ENCODE results near the gene HAPLN1.
"Not testable (repeated sequence)": the region's sequence is repeated elsewhere in the genome, so short reads cannot be mapped to it uniquely, and the experiment has no call there.

Gene HAPLN1

GRCh38 chr5:83736169-83736568 lies 15.5 kb upstream of the HAPLN1 start:
- H3K27me3 ChIP-seq (replicated peaks; ENCODE audit: control insufficient read depth, insufficient read depth, low read length); H3K4me3 ChIP-seq (ENCODE audit: low read length); H3K36me3 ChIP-seq (ENCODE audit: control insufficient read depth, insufficient read depth, low read length, severe bottlenecking); H3K4me1 ChIP-seq (ENCODE audit: control insufficient read depth, insufficient read depth, low read length); H3K9ac ChIP-seq (ENCODE audit: low read length); H3K9me3 ChIP-seq (ENCODE audit: control insufficient read depth, low read length); DNase-seq (ENCODE audit: low read depth): not testable (repeated sequence)

DNA sequence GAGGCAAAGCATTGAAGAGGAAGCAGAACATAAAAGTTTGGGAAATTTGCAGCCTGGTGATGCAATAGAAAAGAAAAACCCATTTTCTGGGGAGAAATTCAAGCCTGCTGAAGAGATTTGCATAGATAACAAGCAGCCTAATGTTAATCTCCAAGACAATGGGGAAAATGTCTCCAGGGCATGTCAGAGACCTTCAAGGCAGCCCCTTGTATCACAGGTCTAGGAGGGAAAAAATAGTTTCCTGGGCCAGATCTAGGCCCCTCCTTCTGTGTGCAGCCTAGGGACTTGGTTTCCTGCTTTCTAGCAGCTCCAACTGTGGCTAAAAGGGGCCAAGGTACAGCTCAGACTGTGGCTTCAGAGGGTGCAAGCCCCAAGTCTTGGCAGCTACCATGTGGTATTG lies 14.4 kb upstream of the HAPLN1 start:
- not testable (repeated sequence) for H3K36me3 ChIP-seq (ENCODE audit: control insufficient read depth, insufficient read depth, low read length, severe bottlenecking); H3K9me3 ChIP-seq (ENCODE audit: control insufficient read depth, low read length); H3K27me3 ChIP-seq (replicated peaks; ENCODE audit: control insufficient read depth, insufficient read depth, low read length); H3K4me1 ChIP-seq (ENCODE audit: control insufficient read depth, insufficient read depth, low read length); DNase-seq (ENCODE audit: low read depth); H3K4me3 ChIP-seq (ENCODE audit: low read length); H3K9ac ChIP-seq (ENCODE audit: low read length)

GRCh38 chr5:83731638-83732037 lies 11.0 kb upstream of the HAPLN1 start:
- Histone ChIP-seq H3K36me3 (ENCODE audit: control insufficient read depth, insufficient read depth, low read length, severe bottlenecking) (no peaks in the 10 kb centered on the region), H3K9me3 (ENCODE audit: control insufficient read depth, low read length) (no peaks in the 10 kb centered on the region), H3K9ac (ENCODE audit: low read length) (no peak overlapping the region), H3K4me1 (ENCODE audit: control insufficient read depth, insufficient read depth, low read length) (no peaks in the 10 kb centered on the region), H3K27me3 (replicated peaks; ENCODE audit: control insufficient read depth, insufficient read depth, low read length) (no peaks in the 10 kb centered on the region), H3K4me3 (ENCODE audit: low read length) (no peak overlapping the region)
- DNase-seq (ENCODE audit: low read depth), result no peak

- H3K9ac ChIP-seq (ENCODE audit: low read length), result no peak overlapping the region
- no peaks in the 10 kb centered on the region for H3K4me1 ChIP-seq (ENCODE audit: control insufficient read depth, insufficient read depth, low read length)
- no peaks in the 10 kb centered on the region for H3K36me3 ChIP-seq (ENCODE audit: control insufficient read depth, insufficient read depth, low read length, severe bottlenecking)
- H3K27me3 ChIP-seq (replicated peaks; ENCODE audit: control insufficient read depth, insufficient read depth, low read length), result no peaks in the 10 kb centered on the region
- DNase-seq (ENCODE audit: low read depth), result no peak
- H3K4me3 ChIP-seq (ENCODE audit: low read length), result no peak overlapping the region
- no peaks in the 10 kb centered on the region for H3K9me3 ChIP-seq (ENCODE audit: control insufficient read depth, low read length)
Observed at GRCh38 chr5:83729362-83729761, 8.7 kb upstream of the HAPLN1 start.

DNA sequence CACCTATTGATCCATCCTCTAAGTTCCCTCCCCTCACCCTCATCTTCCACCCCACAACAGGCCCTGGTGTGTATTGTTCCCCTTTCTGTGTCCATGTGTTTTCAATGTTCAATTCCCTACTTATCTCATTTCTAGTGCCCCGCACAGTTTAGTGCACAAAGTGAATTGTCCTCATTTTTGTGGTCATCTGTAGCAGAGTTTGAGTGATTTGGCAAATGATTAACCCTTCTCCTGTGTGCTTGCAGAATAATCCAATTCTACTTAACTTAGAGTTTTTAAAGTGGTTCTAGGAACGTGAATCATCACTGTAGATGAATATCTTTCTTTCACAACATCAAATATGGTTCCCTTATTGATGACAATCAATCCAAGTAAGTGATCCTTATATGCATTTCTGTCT lies 6.3 kb upstream of the HAPLN1 start:
- Histone ChIP-seq H3K4me3 (ENCODE audit: low read length) (no peak overlapping the region), H3K4me1 (ENCODE audit: control insufficient read depth, insufficient read depth, low read length) (peaks cover 4% of the 10 kb centered on the region), H3K9ac (ENCODE audit: low read length) (no peak overlapping the region), H3K9me3 (ENCODE audit: control insufficient read depth, low read length) (no peaks in the 10 kb centered on the region), H3K36me3 (ENCODE audit: control insufficient read depth, insufficient read depth, low read length, severe bottlenecking) (no peaks in the 10 kb centered on the region), H3K27me3 (replicated peaks; ENCODE audit: control insufficient read depth, insufficient read depth, low read length) (no peaks in the 10 kb centered on the region)
- peak; percentile 50 for DNase-seq (ENCODE audit: low read depth)

- Histone ChIP-seq H3K36me3 (ENCODE audit: control insufficient read depth, insufficient read depth, low read length, severe bottlenecking) (no peaks in the 10 kb centered on the region), H3K9me3 (ENCODE audit: control insufficient read depth, low read length) (no peaks in the 10 kb centered on the region), H3K27me3 (replicated peaks; ENCODE audit: control insufficient read depth, insufficient read depth, low read length) (peaks cover 13% of the 10 kb centered on the region), H3K4me1 (ENCODE audit: control insufficient read depth, insufficient read depth, low read length) (peaks cover 11% of the 10 kb centered on the region), H3K9ac (ENCODE audit: low read length) (no peak overlapping the region), H3K4me3 (ENCODE audit: low read length) (no peak overlapping the region)
- no peak for DNase-seq (ENCODE audit: low read depth)
Observed at GRCh38 chr5:83724935-83725334, 4.3 kb upstream of the HAPLN1 start.

- Histone ChIP-seq H3K4me1 (ENCODE audit: control insufficient read depth, insufficient read depth, low read length) (peaks cover 11% of the 10 kb centered on the region), H3K9me3 (ENCODE audit: control insufficient read depth, low read length) (no peaks in the 10 kb centered on the region), H3K9ac (ENCODE audit: low read length) (no peak overlapping the region), H3K27me3 (replicated peaks; ENCODE audit: control insufficient read depth, insufficient read depth, low read length) (peaks cover 13% of the 10 kb centered on the region), H3K4me3 (ENCODE audit: low read length) (no peak overlapping the region), H3K36me3 (ENCODE audit: control insufficient read depth, insufficient read depth, low read length, severe bottlenecking) (no peaks in the 10 kb centered on the region)
- no peak for DNase-seq (ENCODE audit: low read depth)
Observed at GRCh38 chr5:83724001-83724400, 3.3 kb upstream of the HAPLN1 start.

DNA sequence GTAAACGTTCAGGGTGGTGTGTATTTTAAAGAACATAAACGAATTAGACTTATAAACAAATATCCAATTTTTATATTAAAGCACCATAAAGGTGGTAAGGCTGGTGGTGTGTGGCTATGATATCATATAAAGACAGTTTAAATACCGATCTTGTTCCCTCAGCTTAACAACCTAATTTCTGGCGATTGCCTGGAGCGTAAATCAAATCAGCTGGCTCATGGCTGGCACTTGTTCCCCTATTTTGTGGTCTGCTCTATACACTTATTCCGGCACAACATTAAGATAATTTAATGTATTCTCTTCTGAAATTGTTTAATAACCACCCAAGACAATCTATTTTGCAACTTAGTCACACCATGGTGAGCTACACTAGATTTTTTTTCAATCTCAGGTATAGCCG lies 2.4 kb upstream of the HAPLN1 start:
- peaks cover 11% of the 10 kb centered on the region for H3K4me1 ChIP-seq (ENCODE audit: control insufficient read depth, insufficient read depth, low read length)
- H3K9me3 ChIP-seq (ENCODE audit: control insufficient read depth, low read length), result no peaks in the 10 kb centered on the region
- H3K27me3 ChIP-seq (replicated peaks; ENCODE audit: control insufficient read depth, insufficient read depth, low read length), result peaks cover 13% of the 10 kb centered on the region
- H3K4me3 ChIP-seq (ENCODE audit: low read length), result no peak overlapping the region
- H3K9ac ChIP-seq (ENCODE audit: low read length), result no peak overlapping the region
- no peaks in the 10 kb centered on the region for H3K36me3 ChIP-seq (ENCODE audit: control insufficient read depth, insufficient read depth, low read length, severe bottlenecking)
- DNase-seq (ENCODE audit: low read depth), result no peak

- H3K36me3 ChIP-seq (ENCODE audit: control insufficient read depth, insufficient read depth, low read length, severe bottlenecking), result no peaks in the 10 kb centered on the region
- H3K4me3 ChIP-seq (ENCODE audit: low read length), result peak overlapping the region; percentile 80
- H3K27me3 ChIP-seq (replicated peaks; ENCODE audit: control insufficient read depth, insufficient read depth, low read length), result peaks cover 13% of the 10 kb centered on the region
- H3K9ac ChIP-seq (ENCODE audit: low read length), result peak overlapping the region; percentile 45
- peaks cover 11% of the 10 kb centered on the region for H3K4me1 ChIP-seq (ENCODE audit: control insufficient read depth, insufficient read depth, low read length)
- DNase-seq (ENCODE audit: low read depth), result peak; percentile 94
- no peaks in the 10 kb centered on the region for H3K9me3 ChIP-seq (ENCODE audit: control insufficient read depth, low read length)
Observed at GRCh38 chr5:83721953-83722901, 1.6 kb upstream of the HAPLN1 start.

GRCh38 chr5:83718936-83719495 lies 1.6 kb downstream of the HAPLN1 start:
- Histone ChIP-seq H3K4me3 (ENCODE audit: low read length) (no peak overlapping the region), H3K9ac (ENCODE audit: low read length) (no peak overlapping the region), H3K4me1 (ENCODE audit: control insufficient read depth, insufficient read depth, low read length) (peaks cover 24% of the 10 kb centered on the region), H3K9me3 (ENCODE audit: control insufficient read depth, low read length) (no peaks in the 10 kb centered on the region), H3K27me3 (replicated peaks; ENCODE audit: control insufficient read depth, insufficient read depth, low read length) (peaks cover 15% of the 10 kb centered on the region), H3K36me3 (ENCODE audit: control insufficient read depth, insufficient read depth, low read length, severe bottlenecking) (no peaks in the 10 kb centered on the region)
- DNase-seq (ENCODE audit: low read depth), result no peak

DNA sequence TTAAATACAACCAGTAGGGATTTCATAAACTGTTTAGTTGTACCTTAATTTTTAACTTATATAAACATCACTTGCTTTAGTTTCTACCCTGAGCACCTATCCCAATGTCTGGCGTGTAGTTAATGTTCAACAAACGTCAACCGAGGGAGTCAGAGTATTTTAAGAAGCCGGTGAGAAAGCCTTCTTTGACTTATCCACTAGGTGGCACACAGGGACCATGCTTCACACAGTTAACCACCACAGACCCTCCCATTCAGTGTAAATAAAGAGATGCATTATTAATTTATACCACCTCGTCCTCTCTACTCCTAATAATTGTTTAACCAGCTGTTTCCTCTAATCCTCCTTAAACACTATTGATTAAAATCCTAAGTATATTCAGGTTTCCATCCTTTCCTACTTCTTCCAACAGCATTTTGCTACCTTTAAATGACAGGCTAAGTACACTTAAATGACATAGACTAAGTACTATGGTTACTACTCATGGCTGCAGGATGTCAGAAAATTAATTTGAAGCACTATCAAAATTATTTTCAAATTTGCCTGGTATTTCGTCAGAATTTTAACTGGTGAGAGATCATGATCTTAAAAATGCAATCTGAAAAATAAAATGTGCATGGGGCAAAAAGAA lies 2.3 kb downstream of the HAPLN1 start:
- no peak overlapping the region for H3K9ac ChIP-seq (ENCODE audit: low read length)
- peaks cover 23% of the 10 kb centered on the region for H3K4me1 ChIP-seq (ENCODE audit: control insufficient read depth, insufficient read depth, low read length)
- no peaks in the 10 kb centered on the region for H3K36me3 ChIP-seq (ENCODE audit: control insufficient read depth, insufficient read depth, low read length, severe bottlenecking)
- H3K27me3 ChIP-seq (replicated peaks; ENCODE audit: control insufficient read depth, insufficient read depth, low read length), result peaks cover 15% of the 10 kb centered on the region
- DNase-seq (ENCODE audit: low read depth), result peak; percentile 90
- no peak overlapping the region for H3K4me3 ChIP-seq (ENCODE audit: low read length)
- no peaks in the 10 kb centered on the region for H3K9me3 ChIP-seq (ENCODE audit: control insufficient read depth, low read length)

Data from adipocyte (in vitro differentiated cells).